Germinal center (tissue), 1 donor: Measurements from ENCODE around the gene CAPZA2.

ENCODE experiments used
- DNase-seq: peaks from one replicate; pipeline ENCODE4 v3.0.0; 2012; ENCODE audit warnings: mixed read lengths, low spot score

CAPZA2 gene

GRCh38 chr7:116862951-116863670 is 724 bp downstream of the CAPZA2 start:
- peak; percentile 15 for DNase-seq

GRCh38 chr7:116863936-116864500 is 1.6 kb downstream of the CAPZA2 start:
- no peak for DNase-seq

- DNase-seq: no peak
Measured at GRCh38 chr7:116871061-116871700, 8.8 kb downstream of the CAPZA2 start.

GRCh38 chr7:116872026-116872425 is 9.6 kb downstream of the CAPZA2 start:
- DNase-seq: no peak

- DNase-seq: no peak
Measured at GRCh38 chr7:116873619-116874018, 11.2 kb downstream of the CAPZA2 start.

- DNase-seq: no peak
Measured at GRCh38 chr7:116876664-116877442, 14.5 kb downstream of the CAPZA2 start.

GRCh38 chr7:116877443-116878217 is 15.2 kb downstream of the CAPZA2 start:
- DNase-seq: no peak

GRCh38 chr7:116884691-116885090 is 22.3 kb downstream of the CAPZA2 start:
- no peak for DNase-seq

GRCh38 chr7:116885724-116886123 is 23.3 kb downstream of the CAPZA2 start:
- no peak for DNase-seq

- no peak for DNase-seq
Measured at GRCh38 chr7:116886543-116887156, 24.3 kb downstream of the CAPZA2 start.

- DNase-seq: no peak
Measured at GRCh38 chr7:116888895-116889294, 26.5 kb downstream of the CAPZA2 start.

- DNase-seq: no peak
Measured at GRCh38 chr7:116895849-116896248, 33.5 kb downstream of the CAPZA2 start.

- DNase-seq: no peak
Measured at GRCh38 chr7:116897661-116898060, 35.3 kb downstream of the CAPZA2 start.

GRCh38 chr7:116899308-116899707 is 36.9 kb downstream of the CAPZA2 start:
- DNase-seq: no peak

- DNase-seq: no peak
Measured at GRCh38 chr7:116901143-116901542, 38.8 kb downstream of the CAPZA2 start.

- no peak for DNase-seq
Measured at GRCh38 chr7:116902867-116903266, 40.5 kb downstream of the CAPZA2 start.

- no peak for DNase-seq
Measured at GRCh38 chr7:116906391-116906790, 44.0 kb downstream of the CAPZA2 start.

GRCh38 chr7:116910383-116910782 is 48.0 kb downstream of the CAPZA2 start:
- no peak for DNase-seq

GRCh38 chr7:116911801-116912200 is 49.4 kb downstream of the CAPZA2 start:
- no peak for DNase-seq

- no peak for DNase-seq
Measured at GRCh38 chr7:116912269-116912909, 50.0 kb downstream of the CAPZA2 start.

GRCh38 chr7:116918704-116919103 is 56.3 kb downstream of the CAPZA2 start:
- no peak for DNase-seq
